ENCODE data around the gene CD209. TPM values are rescaled to one million over a fixed set of nuclear protein-coding genes. Genes with fewer than 3 reads are reported as not detected.

Gene CD209
- total RNA-seq: not detected in 2 replicates

GRCh38 chr19:7746903-7747884 lies at the start of gene CD209:
Gene CD209 (minus strand): TSS chr19:7747534. CDS start chr19:7747511, 23 bp downstream.

GRCh38 chr19:7762719-7763293 lies 15.5 kb upstream of the CD209 start, which contains the start of gene CLEC4M:
Gene CLEC4M (plus strand): TSS chr19:7763243. CDS start chr19:7763267, 24 bp downstream.

GRCh38 chr19:7732045-7732444 lies 15.3 kb downstream of the CD209 start, which contains the start of gene CLEC4G:
Gene CLEC4G (minus strand): TSS chr19:7732110. CDS start chr19:7732102, 8 bp downstream.

GRCh38 chr19:7701654-7702457 lies 45.5 kb downstream of the CD209 start, which contains the start of gene FCER2:
Gene FCER2 (minus strand): TSS chr19:7702131. CDS start chr19:7699760, 2,371 bp downstream.

Other genes starting within 250 kb of the CD209 start
- gene ZNF358, start 231.4 kb downstream of the CD209 start, total RNA-seq: 48.0 and 122 TPM in 2 replicates
- gene MCOLN1, start 224.9 kb downstream of the CD209 start, total RNA-seq: 3.5 and 10.4 TPM in 2 replicates
- 114 and 136 TPM in 2 replicates for gene PNPLA6, start 211.8 kb downstream of the CD209 start, total RNA-seq
- 0.65 TPM in 1 of 2 replicates, not detected in the other for gene CAMSAP3, start 151.7 kb downstream of the CD209 start, total RNA-seq
- gene XAB2, start 118.0 kb downstream of the CD209 start, total RNA-seq: 42.0 and 69.7 TPM in 2 replicates
- gene PET100, start 117.7 kb downstream of the CD209 start, total RNA-seq: 17.3 and 18.4 TPM in 2 replicates
- not detected in 2 replicates for gene PCP2, start 113.8 kb downstream of the CD209 start, total RNA-seq
- gene STXBP2, start 110.4 kb downstream of the CD209 start, total RNA-seq: 12.3 and 28.7 TPM in 2 replicates
- not detected in 2 replicates for gene RETN, start 78.5 kb downstream of the CD209 start, total RNA-seq
- gene MCEMP1, start 70.4 kb downstream of the CD209 start, total RNA-seq: not detected in 2 replicates
- 112 and 152 TPM in 2 replicates for gene TRAPPC5, start 66.7 kb downstream of the CD209 start, total RNA-seq
- not detected in 2 replicates for gene FCER2, start 45.4 kb downstream of the CD209 start, total RNA-seq
- not detected in 2 replicates for gene CLEC4G, start 15.4 kb downstream of the CD209 start, total RNA-seq
- not detected in 2 replicates for gene CLEC4M, start 15.7 kb upstream of the CD209 start, total RNA-seq
- gene EVI5L, start 82.7 kb upstream of the CD209 start, total RNA-seq: 13.8 and 15.0 TPM in 2 replicates
- not detected in 2 replicates for gene PRR36, start 126.9 kb upstream of the CD209 start, total RNA-seq
- gene LRRC8E, start 141.0 kb upstream of the CD209 start, total RNA-seq: 3.5 and 5.7 TPM in 2 replicates
- gene MAP2K7, start 156.3 kb upstream of the CD209 start, total RNA-seq: 10.0 and 17.1 TPM in 2 replicates
- gene TGFBR3L, start 167.3 kb upstream of the CD209 start, total RNA-seq: 6.3 and 8.9 TPM in 2 replicates
- gene SNAPC2, start 172.8 kb upstream of the CD209 start, total RNA-seq: 46.0 and 47.4 TPM in 2 replicates
- gene CTXN1, start 178.6 kb upstream of the CD209 start, total RNA-seq: 4.3 and 7.1 TPM in 2 replicates
- 48.3 and 50.6 TPM in 2 replicates for gene TIMM44, start 196.1 kb upstream of the CD209 start, total RNA-seq

Measured in epithelial cell of alveolus of lung (primary cell).